Subcutaneous adipose tissue (tissue), 4 donors: Measurements from ENCODE around the gene TOM1L1. TPM values are rescaled to one million over a fixed set of nuclear protein-coding genes. Genes with fewer than 3 reads are reported as not detected.

Experiments used
- small RNA-seq: library from RNA; depleted of rRNA; stranded (forward); fragments of <200 nt; gene quantifications from one replicate; pipeline ENCODE3, GENCODE V24; 2016
- total RNA-seq, 4 donors: library from RNA; depleted of rRNA; stranded (reverse); fragments of >200 nt; gene quantifications; one replicate each; pipeline ENCODE4 v1.1.0, GENCODE V29; 2016
- TF ChIP-seq, protein P1 (sequence below): fragments of 450-650 bp; IDR thresholded peaks from one replicate; pipeline ENCODE4 v1.5.1; 2016; ENCODE audit warnings: low read depth, mild to moderate bottlenecking, control low read depth, antibody characterized with exemption, moderate library complexity

The TOM1L1 gene
- total RNA-seq, 4 donors from 2014 or later, result 10.7 to 15.9 (median 12.4) TPM

DNA sequence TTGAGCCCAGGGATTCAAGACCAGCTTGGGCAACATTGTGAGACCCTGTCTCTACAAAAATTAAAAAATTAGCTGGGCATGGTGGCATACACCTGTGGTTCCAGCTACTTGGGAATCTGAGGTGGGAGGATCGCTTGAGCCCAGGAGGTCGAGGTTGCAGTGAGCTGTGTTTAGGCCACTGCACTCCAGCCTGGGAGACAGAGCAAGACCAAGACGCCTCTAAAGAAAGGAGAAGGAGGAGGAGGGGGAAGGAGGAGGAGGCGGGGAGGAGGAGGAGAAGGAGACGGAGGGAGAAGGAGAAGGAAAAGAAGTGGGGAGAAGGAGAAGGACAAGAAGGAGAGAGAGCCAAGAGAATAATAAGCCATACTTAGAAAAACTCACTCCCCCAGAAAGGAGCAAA lies 103.8 kb downstream of the TOM1L1 start:
- TF ChIP-seq, protein P1, sequence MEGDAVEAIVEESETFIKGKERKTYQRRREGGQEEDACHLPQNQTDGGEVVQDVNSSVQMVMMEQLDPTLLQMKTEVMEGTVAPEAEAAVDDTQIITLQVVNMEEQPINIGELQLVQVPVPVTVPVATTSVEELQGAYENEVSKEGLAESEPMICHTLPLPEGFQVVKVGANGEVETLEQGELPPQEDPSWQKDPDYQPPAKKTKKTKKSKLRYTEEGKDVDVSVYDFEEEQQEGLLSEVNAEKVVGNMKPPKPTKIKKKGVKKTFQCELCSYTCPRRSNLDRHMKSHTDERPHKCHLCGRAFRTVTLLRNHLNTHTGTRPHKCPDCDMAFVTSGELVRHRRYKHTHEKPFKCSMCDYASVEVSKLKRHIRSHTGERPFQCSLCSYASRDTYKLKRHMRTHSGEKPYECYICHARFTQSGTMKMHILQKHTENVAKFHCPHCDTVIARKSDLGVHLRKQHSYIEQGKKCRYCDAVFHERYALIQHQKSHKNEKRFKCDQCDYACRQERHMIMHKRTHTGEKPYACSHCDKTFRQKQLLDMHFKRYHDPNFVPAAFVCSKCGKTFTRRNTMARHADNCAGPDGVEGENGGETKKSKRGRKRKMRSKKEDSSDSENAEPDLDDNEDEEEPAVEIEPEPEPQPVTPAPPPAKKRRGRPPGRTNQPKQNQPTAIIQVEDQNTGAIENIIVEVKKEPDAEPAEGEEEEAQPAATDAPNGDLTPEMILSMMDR, result no peak

DNA sequence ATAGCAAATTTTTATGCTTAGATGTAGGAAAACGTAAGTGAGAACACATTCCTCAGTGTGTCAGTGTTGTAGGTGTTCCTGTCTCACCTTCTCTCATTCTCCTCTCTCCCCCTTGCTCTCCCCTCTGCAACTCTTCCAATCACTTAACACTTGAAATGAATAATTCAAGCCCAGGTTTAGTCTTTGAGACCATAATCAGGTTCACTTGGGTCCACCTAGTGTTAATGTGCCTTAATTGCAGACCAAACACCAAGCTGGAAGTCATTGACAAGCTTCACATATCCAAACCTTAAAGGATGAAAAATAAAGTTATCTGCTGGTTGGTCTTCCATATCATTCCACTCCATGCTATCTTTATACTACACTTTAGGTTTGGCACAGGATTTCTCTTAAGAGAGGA lies 104.9 kb downstream of the TOM1L1 start:
- TF ChIP-seq, protein P1, result no peak

Small RNA genes within 50 kb of the gene (small RNA-seq; reads per million reads assigned to genes)
- gene AC007485.1, result not detected

Other genes with a start within 250 kb of the TOM1L1 start
- 10 to 100 TPM; 31.8 to 46.1 (median 39.2) TPM for gene COX11, start 67.8 kb downstream of the TOM1L1 start, total RNA-seq
- 10 to 100 TPM in 3 of 4 donors, 1 to 10 TPM in 1; 7.3 to 35.0 (median 18.0) TPM for gene STXBP4, start 67.9 kb downstream of the TOM1L1 start, total RNA-seq